ENCODE results near the gene DESI2.
A peak's percentile ranks its signal among the peaks of the same experiment; 100 is the strongest.
"Not testable (repeated sequence)": the region's sequence is repeated elsewhere in the genome, so short reads cannot be mapped to it uniquely, and the experiment has no call there.

The DESI2 gene

GRCh38 chr1:244654108-244655038 lies 1.4 kb downstream of the DESI2 start:
- H3K27me3 ChIP-seq (ENCODE audit: control insufficient read depth, insufficient read depth, low read length): no peaks in the 10 kb centered on the region
- H3K4me3 ChIP-seq (ENCODE audit: low read depth, low read length): peak overlapping the region; percentile 88
- H3K36me3 ChIP-seq (ENCODE audit: control insufficient read depth, insufficient read depth, low read length): peaks cover 25% of the 10 kb centered on the region
- H3K9ac ChIP-seq (ENCODE audit: low read depth, low read length): peak overlapping the region; percentile 82
- no peaks in the 10 kb centered on the region for H3K9me3 ChIP-seq (ENCODE audit: control insufficient read depth, insufficient read depth, low read length)
- peaks cover 46% of the 10 kb centered on the region for H3K4me1 ChIP-seq (ENCODE audit: control insufficient read depth, insufficient read depth, low read length)
- peak overlapping the region; percentile 86 for H3K27ac ChIP-seq (ENCODE audit: low read depth, low read length)

- Histone ChIP-seq H3K36me3 (ENCODE audit: control insufficient read depth, insufficient read depth, low read length) (peaks cover 30% of the 10 kb centered on the region), H3K27me3 (ENCODE audit: control insufficient read depth, insufficient read depth, low read length) (no peaks in the 10 kb centered on the region), H3K9me3 (ENCODE audit: control insufficient read depth, insufficient read depth, low read length) (no peaks in the 10 kb centered on the region), H3K4me3 (ENCODE audit: low read depth, low read length) (peak overlapping the region; percentile 88), H3K4me1 (ENCODE audit: control insufficient read depth, insufficient read depth, low read length) (peaks cover 51% of the 10 kb centered on the region), H3K9ac (ENCODE audit: low read depth, low read length) (no peak overlapping the region; the same call in 1 of the 2 replicates), H3K27ac (ENCODE audit: low read depth, low read length) (no peak overlapping the region)
These were observed 2.3 kb downstream of the DESI2 start for GRCh38 chr1:244655186-244655585.

GRCh38 chr1:244657421-244657820 lies 4.5 kb downstream of the DESI2 start:
- Histone ChIP-seq H3K9ac (ENCODE audit: low read depth, low read length) (no peak overlapping the region), H3K4me1 (ENCODE audit: control insufficient read depth, insufficient read depth, low read length) (peaks cover 35% of the 10 kb centered on the region), H3K36me3 (ENCODE audit: control insufficient read depth, insufficient read depth, low read length) (peaks cover 36% of the 10 kb centered on the region), H3K27ac (ENCODE audit: low read depth, low read length) (no peak overlapping the region), H3K9me3 (ENCODE audit: control insufficient read depth, insufficient read depth, low read length) (no peaks in the 10 kb centered on the region), H3K4me3 (ENCODE audit: low read depth, low read length) (no peak overlapping the region), H3K27me3 (ENCODE audit: control insufficient read depth, insufficient read depth, low read length) (no peaks in the 10 kb centered on the region)

- H3K9ac ChIP-seq (ENCODE audit: low read depth, low read length): no peak overlapping the region
- H3K36me3 ChIP-seq (ENCODE audit: control insufficient read depth, insufficient read depth, low read length): peaks cover 36% of the 10 kb centered on the region
- H3K4me1 ChIP-seq (ENCODE audit: control insufficient read depth, insufficient read depth, low read length): peaks cover 31% of the 10 kb centered on the region
- H3K9me3 ChIP-seq (ENCODE audit: control insufficient read depth, insufficient read depth, low read length): no peaks in the 10 kb centered on the region
- H3K27me3 ChIP-seq (ENCODE audit: control insufficient read depth, insufficient read depth, low read length): no peaks in the 10 kb centered on the region
- no peak overlapping the region for H3K27ac ChIP-seq (ENCODE audit: low read depth, low read length)
- no peak overlapping the region for H3K4me3 ChIP-seq (ENCODE audit: low read depth, low read length)
These were observed 6.8 kb downstream of the DESI2 start for GRCh38 chr1:244659694-244660093.

GRCh38 chr1:244660595-244660994 lies 7.7 kb downstream of the DESI2 start:
- no peak overlapping the region for H3K4me3 ChIP-seq (ENCODE audit: low read depth, low read length)

GRCh38 chr1:244661569-244662312 lies 8.8 kb downstream of the DESI2 start:
- Histone ChIP-seq H3K36me3 (ENCODE audit: control insufficient read depth, insufficient read depth, low read length) (peaks cover 30% of the 10 kb centered on the region), H3K4me1 (ENCODE audit: control insufficient read depth, insufficient read depth, low read length) (peaks cover 14% of the 10 kb centered on the region)
- H3K4me3 ChIP-seq (ENCODE audit: low read depth, low read length): not testable (repeated sequence)

More at GRCh38 chr1:244660595-244660994, 7.7 kb downstream of the DESI2 start:
- H3K4me1 ChIP-seq (ENCODE audit: control insufficient read depth, insufficient read depth, low read length): peaks cover 22% of the 10 kb centered on the region
- no peaks in the 10 kb centered on the region for H3K9me3 ChIP-seq (ENCODE audit: control insufficient read depth, insufficient read depth, low read length)
- no peak overlapping the region for H3K27ac ChIP-seq (ENCODE audit: low read depth, low read length)
- no peak overlapping the region for H3K9ac ChIP-seq (ENCODE audit: low read depth, low read length)
- H3K27me3 ChIP-seq (ENCODE audit: control insufficient read depth, insufficient read depth, low read length): no peaks in the 10 kb centered on the region
- H3K36me3 ChIP-seq (ENCODE audit: control insufficient read depth, insufficient read depth, low read length): peaks cover 36% of the 10 kb centered on the region

GRCh38 chr1:244662599-244662998 lies 9.7 kb downstream of the DESI2 start:
- Histone ChIP-seq H3K36me3 (ENCODE audit: control insufficient read depth, insufficient read depth, low read length) (peaks cover 22% of the 10 kb centered on the region), H3K4me1 (ENCODE audit: control insufficient read depth, insufficient read depth, low read length) (peaks cover 14% of the 10 kb centered on the region), H3K9me3 (ENCODE audit: control insufficient read depth, insufficient read depth, low read length) (no peaks in the 10 kb centered on the region), H3K9ac (ENCODE audit: low read depth, low read length) (no peak overlapping the region), H3K4me3 (ENCODE audit: low read depth, low read length) (no peak overlapping the region), H3K27me3 (ENCODE audit: control insufficient read depth, insufficient read depth, low read length) (no peaks in the 10 kb centered on the region), H3K27ac (ENCODE audit: low read depth, low read length) (no peak overlapping the region)

More at GRCh38 chr1:244661569-244662312, 8.8 kb downstream of the DESI2 start:
- H3K27ac ChIP-seq (ENCODE audit: low read depth, low read length); H3K9ac ChIP-seq (ENCODE audit: low read depth, low read length); H3K9me3 ChIP-seq (ENCODE audit: control insufficient read depth, insufficient read depth, low read length); H3K27me3 ChIP-seq (ENCODE audit: control insufficient read depth, insufficient read depth, low read length): not testable (repeated sequence)

- Histone ChIP-seq H3K9me3 (ENCODE audit: control insufficient read depth, insufficient read depth, low read length) (no peaks in the 10 kb centered on the region), H3K27ac (ENCODE audit: low read depth, low read length) (no peak overlapping the region), H3K27me3 (ENCODE audit: control insufficient read depth, insufficient read depth, low read length) (no peaks in the 10 kb centered on the region), H3K36me3 (ENCODE audit: control insufficient read depth, insufficient read depth, low read length) (peaks cover 11% of the 10 kb centered on the region), H3K4me3 (ENCODE audit: low read depth, low read length) (no peak overlapping the region), H3K4me1 (ENCODE audit: control insufficient read depth, insufficient read depth, low read length) (peaks cover 5% of the 10 kb centered on the region), H3K9ac (ENCODE audit: low read depth, low read length) (no peak overlapping the region)
These were observed 11.4 kb downstream of the DESI2 start for GRCh38 chr1:244664353-244664752.

- H3K9me3 ChIP-seq (ENCODE audit: control insufficient read depth, insufficient read depth, low read length): no peaks in the 10 kb centered on the region
- no peak overlapping the region for H3K4me3 ChIP-seq (ENCODE audit: low read depth, low read length)
- no peaks in the 10 kb centered on the region for H3K27me3 ChIP-seq (ENCODE audit: control insufficient read depth, insufficient read depth, low read length)
- H3K9ac ChIP-seq (ENCODE audit: low read depth, low read length): no peak overlapping the region
- no peaks in the 10 kb centered on the region for H3K4me1 ChIP-seq (ENCODE audit: control insufficient read depth, insufficient read depth, low read length)
- H3K36me3 ChIP-seq (ENCODE audit: control insufficient read depth, insufficient read depth, low read length): peaks cover 7% of the 10 kb centered on the region; the same call in 1 of the 2 replicates
- H3K27ac ChIP-seq (ENCODE audit: low read depth, low read length): no peak overlapping the region
These were observed 12.9 kb downstream of the DESI2 start for GRCh38 chr1:244665771-244666217.

- not testable (repeated sequence) for H3K27me3 ChIP-seq (ENCODE audit: control insufficient read depth, insufficient read depth, low read length); H3K36me3 ChIP-seq (ENCODE audit: control insufficient read depth, insufficient read depth, low read length); H3K27ac ChIP-seq (ENCODE audit: low read depth, low read length); H3K9me3 ChIP-seq (ENCODE audit: control insufficient read depth, insufficient read depth, low read length); H3K4me3 ChIP-seq (ENCODE audit: low read depth, low read length); H3K4me1 ChIP-seq (ENCODE audit: control insufficient read depth, insufficient read depth, low read length); H3K9ac ChIP-seq (ENCODE audit: low read depth, low read length)
These were observed 13.9 kb downstream of the DESI2 start for GRCh38 chr1:244666672-244667418.
